Panc1 (cell line): ENCODE data around the gene DSCAM. TPM values are rescaled to one million over a fixed set of nuclear protein-coding genes. Genes with fewer than 3 reads are reported as not detected.

Source experiments
- ATAC-seq: fragments of 200-7000 bp; cut with Tn5 transposase; 2 replicates; pipeline ENCODE4 v1.9.1; 2020; ENCODE audit warnings: mild to moderate bottlenecking, moderate library complexity
- BruUV-seq: library from RNA; stranded (reverse); fragments of 400-500 nt; replicated peaks from 2 replicates; lab custom pipeline; 2021; lab: Mats Ljungman, UMichigan
- CTCF ChIA-PET: fragments of 300-600 bp; sonication (Branson Sonifier 250); formaldehyde crosslinking; loops from one replicate; lab custom pipeline; 2022; ENCODE audit warnings: antibody characterized with exemption; lab: Charles Lee
- POLR2A ChIA-PET: fragments of 300-600 bp; sonication (Branson Sonifier 250); formaldehyde crosslinking; loops from one replicate; lab custom pipeline; 2022; ENCODE audit warnings: antibody characterized with exemption; lab: Charles Lee
- DNase-seq: peaks from one replicate; pipeline ENCODE4 v3.0.0-alpha.2; 2010; ENCODE audit warnings: low read depth, low spot score
- H3K27ac ChIP-seq: 2 replicates; pipeline ENCODE4 v1.5.1; 2011; ENCODE audit warnings: mild to moderate bottlenecking, low read length, inconsistent platforms
- H3K27me3 ChIP-seq: fragments of 200-500 bp; sonication (Bioruptor generic); 2 replicates; pipeline ENCODE4 v1.6.0; 2014; ENCODE audit warnings: low read length, inconsistent platforms; ENCODE audit not compliant: control insufficient read depth, insufficient read depth
- H3K36me3 ChIP-seq: fragments of 200-500 bp; sonication (Bioruptor generic); 2 replicates; pipeline ENCODE4 v1.5.1; 2014; ENCODE audit warnings: inconsistent platforms, mild to moderate bottlenecking, low read length, moderate library complexity; ENCODE audit not compliant: control insufficient read depth, insufficient read depth
- H3K4me1 ChIP-seq: 2 replicates; pipeline ENCODE4 v1.5.1; 2011; ENCODE audit warnings: inconsistent platforms, mild to moderate bottlenecking, low read length, moderate library complexity; ENCODE audit not compliant: control insufficient read depth, insufficient read depth
- H3K4me3 ChIP-seq, 2 experiments: 2 replicates each; pipeline ENCODE4 v1.5.1; 2011 to 2012; ENCODE audit warnings: low read depth in 2 of 2, low read length in 2 of 2, mild to moderate bottlenecking in 2 of 2, inconsistent platforms in 1 of 2, moderate library complexity in 1 of 2
- H3K9me3 ChIP-seq: fragments of 200-500 bp; sonication (Bioruptor generic); 2 replicates; pipeline ENCODE4 v1.5.1; 2014; ENCODE audit warnings: low read depth, mild to moderate bottlenecking, inconsistent platforms, low read length, moderate library complexity; ENCODE audit not compliant: control insufficient read depth, insufficient read depth
- POLR2AphosphoS5 ChIP-seq: IDR thresholded peaks from 2 replicates; pipeline ENCODE4 v1.6.1; 2012; ENCODE audit warnings: mild to moderate bottlenecking, low read depth, low read length, moderate library complexity
- SIN3A ChIP-seq: IDR thresholded peaks from 2 replicates; pipeline ENCODE4 v1.6.1; 2012; ENCODE audit warnings: low read depth, mild to moderate bottlenecking, low read length, moderate library complexity, borderline replicate concordance; ENCODE audit not compliant: insufficient read depth
- TCF7L2 ChIP-seq: IDR thresholded peaks from 2 replicates; pipeline ENCODE4 v1.6.1; 2011; ENCODE audit warnings: mild to moderate bottlenecking, low read depth, low read length, inconsistent platforms
- in situ Hi-C: cut with HindIII; loops from 2 replicates; pipeline ENCODE4 v1.10.0; 2016; ENCODE audit warnings: low sequenced_read_pairs, low pct_unique_long_range_greater_than_20kb
- intact Hi-C: fragments of 100-400 bp; cut with micrococcal nuclease; formaldehyde crosslinking; loops from one replicate; pipeline ENCODE4 v1.10.0; 2022; ENCODE audit not compliant: unreplicated experiment
- total RNA-seq: library from RNA; stranded (reverse); gene quantifications from one replicate; pipeline ENCODE4 v1.2.1, GENCODE V29; 2021; ENCODE audit not compliant: unreplicated experiment
- TF ChIP-seq, protein P1 (sequence below), 2 experiments: IDR thresholded peaks; 2 replicates each; pipeline ENCODE4 v1.6.1; 2011 to 2012; ENCODE audit warnings: low read depth in 2 of 2, control low read depth in 1 of 2, low read length in 1 of 2, mild to moderate bottlenecking in 1 of 2, moderate library complexity in 1 of 2; ENCODE audit not compliant: insufficient read depth in 1 of 2
- TF ChIP-seq, protein P2 (sequence below): fragments of 450-650 bp; IDR thresholded peaks from 2 replicates; pipeline ENCODE4 v1.5.1; 2017; ENCODE audit warnings: mild to moderate bottlenecking

DSCAM gene
- total RNA-seq, 1 experiment from 2014 or later, result not detected

DNA sequence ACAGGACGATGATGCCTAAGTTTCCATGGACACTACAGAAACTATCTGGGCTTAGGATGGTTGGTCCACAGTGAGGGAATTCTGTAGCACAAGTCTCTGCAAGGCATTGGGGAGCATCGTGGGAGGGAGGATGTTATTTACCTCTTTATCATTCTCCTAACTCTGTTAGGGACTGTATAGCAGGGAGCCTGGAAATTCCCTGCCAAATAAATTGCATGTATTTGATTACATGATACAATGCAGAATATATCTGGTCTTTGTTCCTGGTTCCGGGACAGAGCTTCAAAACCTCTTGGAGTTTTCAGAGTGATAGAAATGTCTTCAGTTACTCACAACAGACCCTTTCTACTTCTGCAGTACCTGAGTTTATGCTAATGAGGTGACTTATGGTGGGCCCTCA, 593.8 kb downstream of the DSCAM start:
- Histone ChIP-seq H3K27ac (no peak overlapping the region), H3K4me3 (no peak overlapping the region), H3K27me3 (no peaks in the 10 kb centered on the region), H3K4me1 (no peaks in the 10 kb centered on the region), H3K9me3 (no peaks in the 10 kb centered on the region), H3K36me3 (no peaks in the 10 kb centered on the region)
- TF ChIP-seq SIN3A, result no peak
- TF ChIP-seq TCF7L2, result no peak
- TF ChIP-seq, protein P1, sequence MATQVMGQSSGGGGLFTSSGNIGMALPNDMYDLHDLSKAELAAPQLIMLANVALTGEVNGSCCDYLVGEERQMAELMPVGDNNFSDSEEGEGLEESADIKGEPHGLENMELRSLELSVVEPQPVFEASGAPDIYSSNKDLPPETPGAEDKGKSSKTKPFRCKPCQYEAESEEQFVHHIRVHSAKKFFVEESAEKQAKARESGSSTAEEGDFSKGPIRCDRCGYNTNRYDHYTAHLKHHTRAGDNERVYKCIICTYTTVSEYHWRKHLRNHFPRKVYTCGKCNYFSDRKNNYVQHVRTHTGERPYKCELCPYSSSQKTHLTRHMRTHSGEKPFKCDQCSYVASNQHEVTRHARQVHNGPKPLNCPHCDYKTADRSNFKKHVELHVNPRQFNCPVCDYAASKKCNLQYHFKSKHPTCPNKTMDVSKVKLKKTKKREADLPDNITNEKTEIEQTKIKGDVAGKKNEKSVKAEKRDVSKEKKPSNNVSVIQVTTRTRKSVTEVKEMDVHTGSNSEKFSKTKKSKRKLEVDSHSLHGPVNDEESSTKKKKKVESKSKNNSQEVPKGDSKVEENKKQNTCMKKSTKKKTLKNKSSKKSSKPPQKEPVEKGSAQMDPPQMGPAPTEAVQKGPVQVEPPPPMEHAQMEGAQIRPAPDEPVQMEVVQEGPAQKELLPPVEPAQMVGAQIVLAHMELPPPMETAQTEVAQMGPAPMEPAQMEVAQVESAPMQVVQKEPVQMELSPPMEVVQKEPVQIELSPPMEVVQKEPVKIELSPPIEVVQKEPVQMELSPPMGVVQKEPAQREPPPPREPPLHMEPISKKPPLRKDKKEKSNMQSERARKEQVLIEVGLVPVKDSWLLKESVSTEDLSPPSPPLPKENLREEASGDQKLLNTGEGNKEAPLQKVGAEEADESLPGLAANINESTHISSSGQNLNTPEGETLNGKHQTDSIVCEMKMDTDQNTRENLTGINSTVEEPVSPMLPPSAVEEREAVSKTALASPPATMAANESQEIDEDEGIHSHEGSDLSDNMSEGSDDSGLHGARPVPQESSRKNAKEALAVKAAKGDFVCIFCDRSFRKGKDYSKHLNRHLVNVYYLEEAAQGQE (IDR thresholded peaks at IDR 0.05; ENCODE audit: insufficient read depth in 1 of 2, low read depth in 2 of 2, low read length in 1 of 2), result no peak
- TF ChIP-seq, protein P2, sequence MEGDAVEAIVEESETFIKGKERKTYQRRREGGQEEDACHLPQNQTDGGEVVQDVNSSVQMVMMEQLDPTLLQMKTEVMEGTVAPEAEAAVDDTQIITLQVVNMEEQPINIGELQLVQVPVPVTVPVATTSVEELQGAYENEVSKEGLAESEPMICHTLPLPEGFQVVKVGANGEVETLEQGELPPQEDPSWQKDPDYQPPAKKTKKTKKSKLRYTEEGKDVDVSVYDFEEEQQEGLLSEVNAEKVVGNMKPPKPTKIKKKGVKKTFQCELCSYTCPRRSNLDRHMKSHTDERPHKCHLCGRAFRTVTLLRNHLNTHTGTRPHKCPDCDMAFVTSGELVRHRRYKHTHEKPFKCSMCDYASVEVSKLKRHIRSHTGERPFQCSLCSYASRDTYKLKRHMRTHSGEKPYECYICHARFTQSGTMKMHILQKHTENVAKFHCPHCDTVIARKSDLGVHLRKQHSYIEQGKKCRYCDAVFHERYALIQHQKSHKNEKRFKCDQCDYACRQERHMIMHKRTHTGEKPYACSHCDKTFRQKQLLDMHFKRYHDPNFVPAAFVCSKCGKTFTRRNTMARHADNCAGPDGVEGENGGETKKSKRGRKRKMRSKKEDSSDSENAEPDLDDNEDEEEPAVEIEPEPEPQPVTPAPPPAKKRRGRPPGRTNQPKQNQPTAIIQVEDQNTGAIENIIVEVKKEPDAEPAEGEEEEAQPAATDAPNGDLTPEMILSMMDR, result no peak
- no peak for TF ChIP-seq POLR2AphosphoS5
- in situ Hi-C loops (no loop called here), intact Hi-C loops (no loop called here)
- BruUV-seq, result no TSS peak
- ATAC-seq (no peak), DNase-seq (no peak)
- ChIA-PET POLR2A (no interaction called here), CTCF (no interaction called here)

DNA sequence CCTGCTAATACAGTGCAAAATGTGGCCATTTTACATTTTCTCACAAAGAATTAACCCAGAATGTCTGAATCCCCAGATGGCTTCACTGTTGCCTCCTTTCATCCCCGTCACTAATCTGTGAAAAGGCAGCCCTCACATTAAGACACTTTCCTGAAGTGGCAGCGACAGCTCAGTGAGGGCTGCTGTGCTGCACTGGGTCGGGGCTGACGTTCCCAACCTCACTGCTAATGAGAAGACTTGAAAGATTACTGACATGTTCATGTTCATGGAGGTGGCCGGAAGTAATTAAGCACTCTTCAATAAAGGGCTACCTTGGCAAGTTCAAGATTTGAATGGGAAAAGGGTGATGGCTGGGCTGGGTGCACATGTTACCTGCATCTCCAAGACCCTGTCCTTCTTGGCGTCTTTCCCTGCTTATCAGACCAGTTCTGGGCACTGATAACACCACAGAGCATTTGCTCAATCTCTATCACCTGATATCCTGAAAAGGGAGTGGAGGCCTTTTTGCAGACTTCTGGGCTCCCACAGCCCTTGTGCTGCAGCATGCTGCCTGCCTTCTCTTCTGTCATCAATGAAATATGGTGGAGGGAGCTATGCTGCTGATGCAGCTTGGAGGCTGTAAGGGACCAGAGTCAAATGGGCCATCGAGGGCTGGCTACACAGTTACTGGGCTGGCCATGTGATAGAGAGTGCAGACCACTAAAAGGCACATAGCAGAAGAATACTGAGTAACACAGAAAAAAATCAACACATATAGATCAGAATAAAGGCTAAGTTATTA, 596.3 kb downstream of the DSCAM start:
- intact Hi-C loops, result no loop called here
- no peaks in the 10 kb centered on the region for H3K27me3 ChIP-seq
- TF ChIP-seq TCF7L2, result no peak
- TF ChIP-seq, protein P2, result no peak
- no peak for TF ChIP-seq SIN3A
- TF ChIP-seq, protein P1 (IDR thresholded peaks at IDR 0.05; ENCODE audit: insufficient read depth in 1 of 2, low read depth in 2 of 2, low read length in 1 of 2), result no peak
- TF ChIP-seq POLR2AphosphoS5, result no peak
- DNase-seq, result no peak
- no peak overlapping the region for H3K27ac ChIP-seq
- H3K4me1 ChIP-seq, result no peaks in the 10 kb centered on the region
- ATAC-seq, result no peak
- no TSS peak for BruUV-seq
- in situ Hi-C loops, result no loop called here
- ChIA-PET POLR2A (no interaction called here), CTCF (no interaction called here)
- no peaks in the 10 kb centered on the region for H3K36me3 ChIP-seq
- H3K9me3 ChIP-seq, result no peaks in the 10 kb centered on the region
- no peak overlapping the region for H3K4me3 ChIP-seq
